NCI-H1436 (cell line): Measurements from ENCODE around the gene NRXN2.
"Not testable (repeated sequence)": the region's sequence is repeated elsewhere in the genome, so short reads cannot be mapped to it uniquely, and the experiment has no call there.

ENCODE experiments used
- DNase-seq: peaks from one replicate; lab custom pipeline; 2025; lab: John Stamatoyannopoulos, UW

NRXN2 gene

DNA sequence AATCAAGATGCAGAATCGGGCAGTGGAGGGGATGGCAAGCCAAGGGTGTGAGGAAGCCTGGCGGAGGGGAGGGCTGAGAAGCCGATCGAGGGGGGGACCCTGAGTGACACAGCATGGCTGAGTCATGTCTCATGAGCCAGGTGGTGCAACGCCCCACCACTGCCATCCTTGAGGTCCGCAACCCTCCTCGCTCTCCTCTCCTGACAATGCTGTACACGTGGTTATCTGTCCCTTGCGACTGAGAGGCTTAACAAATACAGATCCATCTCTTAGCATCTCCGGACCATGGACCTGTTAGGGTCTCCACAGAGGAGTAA lies 117.8 kb downstream of the NRXN2 start:
- DNase-seq, result no peak

DNA sequence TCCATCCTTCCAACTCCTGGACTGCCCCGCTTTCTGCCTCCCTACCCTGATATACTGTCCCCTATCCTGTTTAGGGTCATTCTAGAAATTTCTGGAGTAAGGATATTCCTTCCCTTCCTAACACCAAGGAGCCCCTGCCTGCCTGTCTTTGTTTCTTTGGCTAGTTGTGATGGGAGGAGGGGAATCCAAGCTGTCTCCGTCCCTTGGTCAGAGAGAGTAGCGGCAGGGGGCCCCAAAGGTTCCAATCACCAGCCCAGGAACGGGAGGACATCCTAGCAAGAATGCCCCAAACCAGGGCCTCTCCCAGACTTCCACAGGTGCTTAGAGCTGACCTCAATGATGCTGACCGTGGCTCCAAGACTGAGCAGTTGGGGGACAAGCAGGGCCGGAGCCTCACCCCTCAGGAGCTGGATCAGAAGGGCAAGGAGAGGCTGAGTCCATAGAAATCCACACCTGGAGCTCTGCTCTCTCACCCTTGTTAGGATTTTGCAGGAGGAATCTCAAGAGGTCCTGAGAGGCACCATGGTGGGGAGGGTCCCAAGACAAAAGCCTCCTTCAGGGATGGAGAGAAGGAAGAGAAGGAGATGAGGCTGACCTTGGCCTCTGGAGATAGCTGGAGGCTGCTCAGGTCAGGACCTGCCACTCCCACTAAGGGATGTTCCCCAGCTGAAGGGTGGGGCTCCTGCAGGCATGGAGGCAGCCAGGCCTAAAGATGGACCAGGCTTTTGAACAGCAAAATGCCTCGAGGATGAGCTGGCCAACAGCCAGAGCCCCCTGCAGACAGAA lies 118.3 kb downstream of the NRXN2 start:
- DNase-seq, result no peak

DNA sequence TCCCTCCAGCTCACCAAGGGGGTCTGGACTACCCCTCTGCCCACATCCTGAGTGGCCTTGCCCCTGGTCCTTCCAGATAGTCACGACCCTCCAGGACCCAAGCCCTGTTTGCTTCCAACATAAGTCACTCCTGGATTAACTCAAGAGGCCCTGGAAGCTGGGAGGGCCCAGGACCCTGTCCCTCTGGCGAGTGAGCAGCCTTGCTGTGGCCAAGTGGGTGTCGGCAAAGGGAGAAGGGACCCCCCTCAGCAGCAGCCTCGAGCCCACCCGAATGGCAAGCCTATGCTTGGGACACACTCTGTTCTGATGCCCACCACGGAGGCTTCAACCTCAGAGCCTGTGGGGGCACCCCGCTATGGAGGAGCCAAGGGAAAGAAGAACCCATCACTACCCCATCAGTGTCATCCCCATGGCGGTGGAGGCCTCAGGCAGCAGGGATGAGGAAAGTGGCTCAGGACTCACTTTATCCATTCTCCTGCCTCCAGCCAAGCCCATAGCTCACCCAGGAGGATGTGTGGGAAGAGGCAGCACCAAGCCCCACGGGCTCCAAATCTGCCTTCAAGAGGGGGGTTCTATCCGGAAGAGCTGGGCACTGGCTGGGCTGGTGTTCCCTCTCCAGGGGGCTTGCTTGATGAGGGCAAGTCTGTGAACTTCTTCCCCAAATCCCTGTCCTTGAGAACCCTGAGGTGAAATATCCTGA lies 119.4 kb downstream of the NRXN2 start:
- no peak for DNase-seq

DNA sequence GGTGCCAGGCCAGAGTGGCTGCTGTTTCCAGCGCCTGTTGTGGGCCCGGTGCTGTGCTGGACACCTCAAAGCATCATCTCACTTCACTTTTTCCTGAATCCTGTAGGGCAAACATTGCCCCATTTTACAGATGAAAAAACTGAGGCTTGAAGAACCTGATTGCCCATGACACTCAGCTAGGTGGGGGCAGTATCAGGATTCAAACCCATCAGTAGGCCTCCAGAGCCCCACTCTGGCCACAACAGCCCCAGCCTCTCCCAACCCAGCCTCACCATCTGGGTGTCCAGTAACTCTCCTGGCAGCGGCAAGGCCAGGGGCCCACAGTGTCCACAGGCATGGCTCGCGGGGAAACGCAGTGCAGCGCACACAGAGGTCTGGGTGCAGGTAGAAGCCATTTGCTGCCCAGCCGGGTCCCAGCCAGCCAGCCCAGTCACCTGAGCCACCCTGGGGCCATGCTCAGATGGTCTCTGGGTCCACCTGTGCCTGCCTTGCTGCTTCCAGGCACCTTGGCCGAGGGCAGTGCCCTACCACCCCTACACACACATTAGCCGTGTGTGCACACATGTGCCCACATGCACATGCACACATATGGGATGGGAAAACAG lies 120.4 kb downstream of the NRXN2 start:
- DNase-seq, result no peak

DNA sequence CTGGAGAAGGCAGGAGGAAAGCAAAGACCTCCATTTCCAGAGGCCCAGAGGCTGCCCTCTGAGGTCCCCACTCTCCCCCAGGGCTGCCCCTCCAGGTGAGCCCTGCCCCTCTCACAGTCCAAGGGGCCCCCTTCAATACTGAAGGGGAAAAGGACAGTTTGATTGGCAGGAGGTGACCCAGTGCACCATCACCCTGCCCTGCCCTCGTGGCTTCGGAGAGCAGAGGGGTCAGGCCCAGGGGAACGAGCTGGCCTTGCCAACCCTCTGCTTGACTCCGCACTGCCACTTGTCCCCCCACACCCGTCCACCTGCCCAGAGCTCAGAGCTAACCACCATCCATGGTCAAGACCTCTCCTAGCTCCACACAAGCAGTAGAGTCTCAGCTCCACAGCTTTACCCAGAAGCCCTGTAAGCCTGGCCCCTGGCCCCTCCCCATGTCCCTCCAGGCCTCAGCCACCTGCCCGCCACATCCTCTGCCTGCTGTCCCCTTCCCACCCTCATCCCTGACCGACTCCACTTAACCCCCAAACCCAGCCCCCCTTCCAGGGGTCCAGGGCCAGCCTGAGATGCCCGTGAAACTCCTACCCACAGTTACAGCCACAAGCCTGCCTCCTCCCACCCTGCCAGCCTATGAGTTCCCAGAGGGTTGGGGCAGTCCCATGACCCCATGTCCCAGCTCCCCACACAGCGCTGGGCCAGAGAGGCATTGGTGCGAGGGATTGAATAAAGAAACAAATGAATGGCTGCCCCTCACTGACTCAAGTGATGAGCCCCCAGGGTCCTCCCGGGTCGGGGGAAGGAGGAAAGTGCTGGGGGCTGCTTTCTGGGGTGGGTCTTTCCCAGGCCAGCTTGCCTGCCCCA lies 121.2 kb downstream of the NRXN2 start:
- DNase-seq, result no peak

DNA sequence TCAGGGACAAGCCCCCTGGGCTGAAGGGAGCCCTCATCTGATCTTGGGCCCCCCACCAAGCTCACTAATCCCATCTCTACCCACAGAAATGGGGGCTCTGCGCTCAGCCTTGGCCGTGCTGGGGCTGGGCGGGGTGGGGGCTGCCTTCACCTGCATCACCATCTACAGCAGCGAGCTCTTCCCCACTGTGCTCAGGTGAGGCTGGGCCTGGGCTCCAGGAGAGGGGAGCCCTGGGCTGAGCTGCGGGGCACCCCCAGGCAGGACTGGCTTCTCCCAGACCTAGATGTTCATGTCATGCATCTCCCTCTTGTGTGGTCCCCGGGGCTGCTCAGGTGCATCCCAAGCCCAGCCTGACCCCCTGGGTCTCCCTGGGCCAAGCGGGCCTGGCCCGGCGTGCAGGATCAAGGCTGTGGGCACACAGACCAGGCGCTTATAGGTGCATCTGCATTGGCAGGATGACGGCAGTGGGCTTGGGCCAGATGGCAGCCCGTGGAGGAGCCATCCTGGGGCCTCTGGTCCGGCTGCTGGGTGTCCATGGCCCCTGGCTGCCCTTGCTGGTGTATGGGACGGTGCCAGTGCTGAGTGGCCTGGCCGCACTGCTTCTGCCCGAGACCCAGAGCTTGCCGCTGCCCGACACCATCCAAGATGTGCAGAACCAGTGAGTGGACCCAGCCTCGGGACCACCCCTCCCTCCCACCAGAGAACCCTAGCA lies 122.6 kb downstream of the NRXN2 start:
- no peak for DNase-seq

DNA sequence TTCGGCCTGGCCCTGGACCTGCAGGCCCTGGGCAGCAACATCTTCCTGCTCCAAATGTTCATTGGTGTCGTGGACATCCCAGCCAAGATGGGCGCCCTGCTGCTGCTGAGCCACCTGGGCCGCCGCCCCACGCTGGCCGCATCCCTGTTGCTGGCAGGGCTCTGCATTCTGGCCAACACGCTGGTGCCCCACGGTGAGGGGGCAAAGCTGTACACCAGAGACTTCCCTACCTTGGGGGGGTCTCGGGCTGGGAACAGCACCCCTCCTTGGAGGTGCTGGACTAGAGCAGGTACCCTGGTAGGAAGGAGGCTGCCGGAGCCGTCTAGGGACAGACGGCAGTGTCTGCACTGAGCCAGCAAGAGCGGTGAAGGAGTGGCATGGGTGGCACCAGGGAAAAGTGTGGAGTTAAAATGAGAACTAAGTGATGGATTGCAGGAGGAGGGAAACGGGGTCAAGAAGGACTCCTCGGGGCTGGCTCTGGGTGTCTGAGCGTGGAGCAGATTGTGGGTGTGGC lies 123.2 kb downstream of the NRXN2 start:
- no peak for DNase-seq

DNA sequence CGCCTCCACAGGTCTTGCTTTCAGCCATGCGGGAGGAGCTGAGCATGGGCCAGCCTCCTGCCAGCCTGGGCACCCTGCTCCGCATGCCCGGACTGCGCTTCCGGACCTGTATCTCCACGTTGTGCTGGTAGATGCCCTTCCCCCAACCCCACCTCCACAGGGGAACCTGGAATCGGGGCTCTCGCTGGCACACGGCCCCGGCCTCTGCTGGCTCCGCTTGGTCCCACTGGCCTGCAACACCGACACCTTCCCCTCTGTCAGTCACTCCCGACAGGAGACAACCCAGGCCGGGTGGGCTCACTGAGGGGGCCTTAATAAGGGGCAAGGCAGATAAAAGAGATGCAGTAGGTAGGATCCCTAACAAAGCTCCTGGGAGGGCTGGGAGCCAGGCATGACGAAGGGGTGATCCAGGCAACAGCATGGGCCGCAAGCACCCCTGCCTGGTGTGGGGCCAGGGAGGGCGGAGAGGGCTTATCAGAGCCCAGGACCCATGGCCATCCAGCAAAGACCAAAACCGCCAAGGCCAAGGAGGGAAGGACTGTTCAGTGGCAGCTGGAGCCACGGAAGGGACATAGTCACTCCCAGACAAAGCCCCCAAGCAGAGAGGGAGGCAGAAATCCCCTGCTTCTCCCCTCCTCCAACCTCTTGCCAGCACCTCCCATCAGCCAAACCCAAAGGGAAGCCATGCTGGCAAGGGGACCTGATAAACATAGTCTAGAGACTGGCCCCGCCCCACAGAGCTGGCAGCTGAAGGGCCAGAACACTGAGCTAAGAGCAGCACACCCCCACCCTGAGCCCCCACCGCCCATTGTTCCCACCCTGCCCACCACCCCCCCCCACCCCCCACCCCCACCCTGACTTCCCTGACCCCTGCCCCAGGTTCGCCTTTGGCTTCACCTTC lies 124.0 kb downstream of the NRXN2 start:
- DNase-seq, result no peak

DNA sequence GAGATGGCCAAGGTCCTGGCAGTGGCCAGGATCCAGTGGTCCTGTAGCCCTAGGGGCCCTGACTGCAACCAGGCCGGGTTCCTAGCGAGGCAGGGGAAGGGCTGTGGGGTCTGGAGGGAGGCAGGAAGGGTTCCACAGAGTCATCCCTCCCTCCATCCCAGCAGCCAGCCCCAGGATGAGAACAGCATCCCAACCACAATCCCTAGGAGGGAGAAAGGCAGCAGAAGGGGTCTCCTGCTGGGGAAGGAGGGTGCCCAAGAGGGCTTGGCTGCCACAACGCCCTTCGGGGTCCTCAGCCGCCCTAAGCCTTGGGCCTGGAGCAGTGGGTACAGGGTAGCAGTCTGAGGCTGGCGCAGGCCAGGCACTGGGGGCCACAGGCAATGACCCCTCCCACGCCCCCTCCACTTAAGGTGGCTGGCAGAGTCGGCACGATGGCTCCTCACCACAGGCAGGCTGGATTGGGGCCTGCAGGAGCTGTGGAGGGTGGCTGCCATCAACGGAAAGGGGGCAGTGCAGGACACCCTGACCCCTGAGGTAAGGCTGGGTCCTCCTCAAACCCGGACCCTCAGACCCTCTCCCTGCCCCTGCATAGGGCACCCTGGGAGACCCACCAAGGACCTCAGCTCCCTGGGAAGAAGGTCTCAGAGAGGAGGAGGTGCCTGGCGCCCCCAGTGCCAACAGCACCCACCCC lies 124.7 kb downstream of the NRXN2 start:
- no peak for DNase-seq

DNA sequence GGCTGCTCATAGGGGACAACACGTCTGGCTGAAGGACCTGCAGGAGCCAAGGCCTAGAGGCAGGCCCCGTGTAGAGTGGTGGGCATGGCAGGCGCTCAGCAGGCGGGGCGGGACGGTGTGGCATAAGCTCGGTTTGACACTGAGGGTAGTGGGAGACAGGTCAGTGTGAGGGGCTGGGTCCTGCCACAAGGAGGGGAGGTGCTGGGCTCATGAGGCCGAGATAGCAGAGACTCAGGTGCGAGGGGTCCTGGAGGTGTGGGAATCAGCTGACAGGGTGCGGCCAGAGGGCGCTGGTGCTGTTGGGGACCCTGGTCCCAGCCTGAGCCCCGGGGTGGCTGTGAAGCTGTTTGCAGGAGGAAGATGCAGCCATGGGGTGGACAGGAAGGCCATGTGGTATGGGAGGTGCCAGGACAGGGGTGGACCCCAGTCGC lies 125.3 kb downstream of the NRXN2 start:
- DNase-seq, result no peak

DNA sequence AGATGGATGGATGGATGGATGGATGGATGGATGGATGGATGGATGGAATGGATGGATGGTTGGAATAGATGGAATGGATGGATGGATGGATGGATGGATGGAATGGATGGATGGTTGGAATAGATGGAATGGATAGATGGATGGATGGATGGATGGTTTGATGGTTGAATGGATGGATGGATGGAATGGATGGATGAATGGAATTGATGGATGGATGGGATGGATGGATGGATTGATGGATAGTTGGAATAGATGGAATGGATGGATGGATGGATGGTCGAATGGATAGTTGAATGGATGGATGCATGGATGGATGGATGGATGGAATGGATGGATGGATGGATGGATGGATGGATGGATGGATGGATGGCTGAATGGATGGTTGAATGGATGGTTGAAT lies 127.1 kb downstream of the NRXN2 start:
- not testable (repeated sequence) for DNase-seq

DNA sequence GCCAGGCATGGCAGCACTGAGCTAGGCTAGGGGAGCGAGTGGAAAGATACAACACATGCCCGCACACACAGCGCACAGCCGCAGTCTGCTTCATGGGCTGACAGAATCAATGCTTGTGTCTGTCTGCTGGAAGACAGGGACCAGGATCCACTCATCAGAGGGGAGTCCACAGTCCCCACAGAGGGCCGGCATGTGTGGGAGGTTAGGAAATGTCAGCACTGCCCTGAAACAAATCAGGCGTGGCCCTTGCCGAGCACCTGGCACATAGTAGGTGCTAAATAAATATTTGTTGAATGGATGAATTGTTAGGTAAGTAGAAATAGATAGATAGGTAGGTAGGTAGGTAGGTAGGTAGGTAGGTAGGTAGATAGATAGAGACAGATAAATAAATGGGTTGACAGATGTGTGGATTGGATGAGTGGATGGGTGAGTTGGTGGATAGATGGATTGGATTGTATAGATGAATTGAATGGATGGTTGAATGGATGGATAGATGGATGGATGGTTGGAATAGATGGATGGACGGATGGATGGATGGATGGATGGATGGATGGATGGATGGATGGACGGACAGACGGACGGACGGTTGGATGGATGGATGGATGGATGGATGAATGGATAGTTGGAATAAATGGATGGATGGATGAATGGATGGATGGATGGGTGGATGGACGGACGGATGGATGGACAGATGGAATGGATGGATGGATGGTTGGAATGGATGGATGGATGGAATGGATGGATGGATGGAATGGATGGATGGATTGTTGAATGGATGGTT lies 128.6 kb downstream of the NRXN2 start:
- DNase-seq, result no peak

DNA sequence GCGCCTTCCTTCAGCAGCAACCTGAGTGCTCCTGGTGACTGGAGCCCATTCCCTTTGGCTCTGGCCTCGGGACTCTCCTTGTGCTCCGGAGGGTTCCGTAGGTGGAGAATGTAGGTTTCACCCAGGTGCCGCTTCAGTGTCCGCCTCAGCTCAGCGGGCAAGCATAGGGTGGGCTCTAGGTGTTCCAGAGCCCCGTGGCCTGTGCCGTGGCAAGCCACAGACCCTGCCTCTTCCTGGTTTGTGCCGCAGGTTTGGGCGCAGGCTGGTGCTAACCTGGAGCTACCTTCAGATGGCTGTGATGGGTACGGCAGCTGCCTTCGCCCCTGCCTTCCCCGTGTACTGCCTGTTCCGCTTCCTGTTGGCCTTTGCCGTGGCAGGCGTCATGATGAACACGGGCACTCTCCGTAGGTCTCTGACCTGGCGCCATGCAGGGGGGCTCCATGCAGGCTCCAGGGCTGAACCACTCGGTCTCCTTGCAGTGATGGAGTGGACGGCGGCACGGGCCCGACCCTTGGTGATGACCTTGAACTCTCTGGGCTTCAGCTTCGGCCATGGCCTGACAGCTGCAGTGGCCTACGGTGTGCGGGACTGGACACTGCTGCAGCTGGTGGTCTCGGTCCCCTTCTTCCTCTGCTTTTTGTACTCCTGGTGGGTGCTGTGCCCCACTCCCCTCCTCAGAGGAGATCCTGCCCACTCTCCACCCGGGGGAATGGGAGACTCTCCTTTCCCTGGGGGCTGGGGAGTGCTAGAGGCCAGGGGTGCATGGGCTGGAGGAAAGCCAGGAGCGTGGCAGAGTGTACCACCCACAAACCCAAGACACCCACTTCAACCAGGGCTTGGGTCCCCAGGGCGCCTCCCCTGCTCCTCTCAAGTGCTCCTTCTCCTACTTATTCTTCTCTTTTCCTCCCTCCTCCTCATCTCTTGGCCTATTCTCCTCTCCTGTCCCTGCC lies 129.6 kb downstream of the NRXN2 start:
- DNase-seq, result no peak

DNA sequence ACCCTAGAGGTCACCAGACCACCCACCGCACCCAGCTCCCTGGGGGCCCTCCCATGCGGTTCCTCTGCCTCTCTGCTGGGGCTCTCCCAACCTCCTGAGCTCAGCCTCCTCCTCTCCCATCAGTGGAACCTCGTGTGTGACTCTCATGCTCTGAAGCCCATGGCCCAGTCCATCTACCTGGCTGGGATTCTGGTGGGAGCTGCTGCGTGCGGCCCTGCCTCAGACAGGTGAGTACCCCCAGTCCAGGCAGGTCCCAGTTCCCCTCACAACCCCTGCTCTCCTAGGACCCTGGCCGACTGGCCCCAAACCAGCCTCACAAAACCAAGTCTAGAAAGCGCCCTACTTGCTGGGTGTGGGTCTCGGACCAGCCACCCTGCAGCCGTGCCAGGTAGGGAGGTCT lies 130.3 kb downstream of the NRXN2 start:
- no peak for DNase-seq

DNA sequence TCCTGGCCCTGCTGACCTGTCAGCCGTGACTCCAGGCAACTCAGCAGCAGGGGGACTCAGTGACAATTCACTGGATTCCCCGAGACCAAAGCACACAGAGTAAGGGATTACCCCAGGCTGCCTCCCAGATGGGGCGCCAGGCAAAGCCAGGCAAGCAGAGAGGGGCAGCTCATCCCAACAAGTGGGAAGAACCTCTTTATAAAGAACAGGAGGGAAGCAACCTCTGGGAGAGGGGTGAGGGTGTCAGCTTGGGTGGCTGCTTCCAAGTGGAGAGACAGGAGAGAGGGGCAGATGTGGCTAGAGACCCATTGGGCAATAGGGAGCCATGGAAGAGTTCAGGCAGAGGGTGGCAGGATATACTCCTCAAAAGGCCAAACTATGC lies 130.8 kb downstream of the NRXN2 start:
- no peak for DNase-seq

DNA sequence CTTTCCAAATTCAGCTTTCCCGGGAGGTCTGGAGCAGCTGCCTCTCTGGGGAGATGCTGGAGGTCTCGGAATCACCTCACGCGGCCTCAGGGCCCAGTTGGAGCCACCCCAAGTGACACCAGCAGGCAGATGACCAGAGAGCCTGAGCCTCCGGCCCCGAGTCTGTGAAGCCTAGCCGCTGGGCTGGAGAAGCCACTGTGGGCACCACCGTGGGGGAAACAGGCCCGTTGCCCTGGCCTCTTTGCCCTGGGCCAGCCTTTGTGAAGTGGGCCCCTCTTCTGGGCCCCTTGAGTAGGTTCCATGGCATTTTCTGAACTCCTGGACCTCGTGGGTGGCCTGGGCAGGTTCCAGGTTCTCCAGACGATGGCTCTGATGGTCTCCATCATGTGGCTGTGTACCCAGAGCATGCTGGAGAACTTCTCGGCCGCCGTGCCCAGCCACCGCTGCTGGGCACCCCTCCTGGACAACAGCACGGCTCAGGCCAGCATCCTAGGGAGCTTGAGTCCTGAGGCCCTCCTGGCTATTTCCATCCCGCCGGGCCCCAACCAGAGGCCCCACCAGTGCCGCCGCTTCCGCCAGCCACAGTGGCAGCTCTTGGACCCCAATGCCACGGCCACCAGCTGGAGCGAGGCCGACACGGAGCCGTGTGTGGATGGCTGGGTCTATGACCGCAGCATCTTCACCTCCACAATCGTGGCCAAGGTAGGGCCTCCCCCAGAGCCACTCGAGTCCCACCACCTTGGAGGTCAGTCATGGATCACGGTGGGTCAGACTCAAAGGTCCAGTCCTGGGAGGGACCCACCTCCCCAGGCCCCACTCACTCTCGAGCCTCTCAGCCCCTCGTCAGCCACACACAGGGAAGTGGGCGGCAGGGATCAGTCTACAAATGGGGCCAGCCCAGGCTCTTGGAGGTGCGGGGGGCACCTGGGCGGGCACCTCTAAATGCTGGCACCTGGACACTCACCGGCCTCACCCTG lies 131.5 kb downstream of the NRXN2 start:
- DNase-seq, result no peak

DNA sequence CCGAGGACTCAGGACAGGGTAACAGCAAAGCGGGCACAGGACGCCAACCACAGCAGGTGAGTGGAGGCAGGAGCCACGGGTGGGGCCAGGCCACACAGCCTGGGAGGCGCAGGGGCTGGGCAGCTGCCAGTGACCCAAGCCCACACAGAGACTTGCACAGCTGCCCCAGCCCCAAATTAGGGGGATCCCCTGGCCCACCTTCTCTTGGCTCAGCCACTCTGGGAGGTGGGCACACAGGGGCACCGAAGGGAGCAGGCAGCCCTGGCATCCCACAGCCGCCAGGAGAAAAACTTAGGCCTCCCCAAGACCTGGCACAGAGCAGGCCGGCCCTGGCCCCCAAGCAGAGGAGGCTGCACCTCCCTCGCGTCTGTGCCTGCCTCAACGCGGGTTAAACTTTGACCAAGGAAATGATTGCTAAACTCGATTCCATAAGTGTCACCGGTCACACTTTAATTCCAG lies 132.2 kb downstream of the NRXN2 start, which contains the start of gene SLC22A12:
Gene SLC22A12 (plus strand): TSS at position 458 of the 459 bp plus-strand sequence. CDS start 337 bp downstream, outside the sequence.
- DNase-seq, result no peak
